Measurements from ENCODE around the gene RPS14. TPM values are rescaled to one million over a fixed set of nuclear protein-coding genes. Genes with fewer than 3 reads are reported as not detected.

The RPS14 gene
- total and polyA plus RNA-seq, 2 donors from 2014 or later: 1,504 to 1,994 TPM

DNA sequence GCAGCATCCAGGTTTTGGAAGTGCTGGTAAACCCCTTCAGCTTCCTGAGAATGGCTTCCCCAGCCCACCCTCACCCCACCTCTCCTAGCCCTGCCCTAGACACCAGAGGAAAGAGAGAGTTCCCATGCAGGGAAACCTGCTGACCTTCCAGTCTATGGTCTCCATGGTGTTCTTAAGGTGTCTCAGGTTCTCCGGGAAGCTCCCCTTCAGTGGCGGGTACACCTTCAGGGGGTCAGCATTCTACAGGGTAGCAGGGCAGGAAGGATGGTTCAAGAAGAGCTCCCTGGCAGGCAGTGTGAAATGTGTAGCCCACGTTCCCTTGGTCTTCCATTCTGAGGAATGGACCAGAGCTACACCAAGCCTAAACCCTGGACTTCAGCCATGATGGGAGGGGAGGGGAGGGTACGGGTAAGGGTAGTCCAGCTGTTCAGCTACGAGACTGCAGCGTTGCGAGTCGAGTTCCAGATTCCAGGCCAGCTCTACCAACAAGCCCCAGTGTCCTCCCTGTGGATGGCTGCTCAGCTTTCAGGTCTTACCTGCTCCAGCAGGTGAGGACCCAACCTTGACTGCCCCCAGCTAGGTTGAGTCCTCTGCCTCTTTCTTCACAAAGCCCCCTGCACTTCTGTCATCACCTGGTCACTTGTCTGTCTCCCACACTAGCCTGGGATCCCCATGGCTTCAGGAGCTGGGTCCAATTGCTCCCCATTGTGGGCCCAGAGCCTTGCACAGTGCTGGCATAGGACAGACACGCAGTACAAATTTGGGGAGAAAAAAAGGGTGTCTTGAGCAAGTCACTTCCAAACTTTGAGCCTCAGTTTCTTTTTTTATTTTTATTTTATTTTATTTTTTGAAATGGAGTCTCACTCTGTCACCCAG lies 44.4 kb downstream of the RPS14 start:
- DNase-seq (no peak), FAIRE-seq (no peak)
- Histone ChIP-seq H3K36me3 (ENCODE audit: control insufficient read depth in 2 of 3, insufficient read depth in 3 of 3, low read length in 3 of 3) (peaks cover 2 to 38% (median 34%) of the 10 kb centered on the region in 3 donors), H3K4me3 (ENCODE audit: low read length in 3 of 3) (no peak overlapping the region), H3K27me3 (ENCODE audit: control insufficient read depth, insufficient read depth, low read length) (no peaks in the 10 kb centered on the region), H3K9me3 (ENCODE audit: control insufficient read depth in 2 of 3, insufficient read depth in 1 of 3, low read length in 3 of 3) (no peaks in the 10 kb centered on the region), H3K27ac (ENCODE audit: low read depth in 2 of 2, low read length in 2 of 2) (no peak overlapping the region), H3K9ac (ENCODE audit: low read length in 3 of 3) (no peak overlapping the region), H3K4me1 (ENCODE audit: control insufficient read depth in 2 of 3, insufficient read depth in 2 of 3, low read depth in 1 of 3, low read length in 3 of 3) (peaks cover 0 to 12% (median 3%) of the 10 kb centered on the region in 3 donors)
- intact Hi-C loops (cut with DNase I): no loop called here
- TF ChIP-seq, protein P1, sequence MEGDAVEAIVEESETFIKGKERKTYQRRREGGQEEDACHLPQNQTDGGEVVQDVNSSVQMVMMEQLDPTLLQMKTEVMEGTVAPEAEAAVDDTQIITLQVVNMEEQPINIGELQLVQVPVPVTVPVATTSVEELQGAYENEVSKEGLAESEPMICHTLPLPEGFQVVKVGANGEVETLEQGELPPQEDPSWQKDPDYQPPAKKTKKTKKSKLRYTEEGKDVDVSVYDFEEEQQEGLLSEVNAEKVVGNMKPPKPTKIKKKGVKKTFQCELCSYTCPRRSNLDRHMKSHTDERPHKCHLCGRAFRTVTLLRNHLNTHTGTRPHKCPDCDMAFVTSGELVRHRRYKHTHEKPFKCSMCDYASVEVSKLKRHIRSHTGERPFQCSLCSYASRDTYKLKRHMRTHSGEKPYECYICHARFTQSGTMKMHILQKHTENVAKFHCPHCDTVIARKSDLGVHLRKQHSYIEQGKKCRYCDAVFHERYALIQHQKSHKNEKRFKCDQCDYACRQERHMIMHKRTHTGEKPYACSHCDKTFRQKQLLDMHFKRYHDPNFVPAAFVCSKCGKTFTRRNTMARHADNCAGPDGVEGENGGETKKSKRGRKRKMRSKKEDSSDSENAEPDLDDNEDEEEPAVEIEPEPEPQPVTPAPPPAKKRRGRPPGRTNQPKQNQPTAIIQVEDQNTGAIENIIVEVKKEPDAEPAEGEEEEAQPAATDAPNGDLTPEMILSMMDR (IDR thresholded peaks at IDR 0.05; ENCODE audit: borderline replicate concordance, extremely low read depth, insufficient read depth): no peak

DNA sequence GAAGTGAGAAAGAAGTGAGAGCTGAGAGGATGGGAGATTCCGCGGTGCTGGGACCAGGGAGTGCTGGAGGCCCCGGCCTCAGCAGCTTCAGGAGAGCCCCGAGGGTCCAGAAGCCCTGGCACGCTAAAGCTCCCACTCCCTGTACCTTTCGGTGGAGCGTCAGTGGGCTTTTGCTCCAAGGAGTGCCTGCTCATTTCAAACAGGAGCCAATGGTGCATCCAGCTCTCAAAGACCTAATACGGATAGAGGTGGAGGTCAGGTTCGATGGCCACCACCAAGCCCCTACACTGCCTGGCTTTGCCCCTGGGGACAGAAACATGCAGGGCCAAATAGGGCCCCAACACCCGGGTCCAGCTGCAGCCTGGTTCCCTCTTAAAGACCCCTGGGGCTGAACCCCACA lies 45.0 kb downstream of the RPS14 start:
- H3K9me3 ChIP-seq (ENCODE audit: control insufficient read depth in 2 of 3, insufficient read depth in 1 of 3, low read length in 3 of 3): no peaks in the 10 kb centered on the region
- peaks cover 0 to 9% (median 0%) of the 10 kb centered on the region in 3 donors for H3K4me1 ChIP-seq (ENCODE audit: control insufficient read depth in 2 of 3, insufficient read depth in 2 of 3, low read depth in 1 of 3, low read length in 3 of 3)
- H3K27ac ChIP-seq (ENCODE audit: low read depth in 2 of 2, low read length in 2 of 2): no peak overlapping the region
- TF ChIP-seq, protein P1 (IDR thresholded peaks at IDR 0.05; ENCODE audit: borderline replicate concordance, extremely low read depth, insufficient read depth): no peak
- peaks cover 2 to 40% (median 34%) of the 10 kb centered on the region in 3 donors for H3K36me3 ChIP-seq (ENCODE audit: control insufficient read depth in 2 of 3, insufficient read depth in 3 of 3, low read length in 3 of 3)
- DNase-seq (no peak), FAIRE-seq (no peak)
- H3K9ac ChIP-seq (ENCODE audit: low read length in 3 of 3): no peak overlapping the region
- no peak overlapping the region for H3K4me3 ChIP-seq (ENCODE audit: low read length in 3 of 3)
- intact Hi-C loops (cut with DNase I): no loop called here
- no peaks in the 10 kb centered on the region for H3K27me3 ChIP-seq (ENCODE audit: control insufficient read depth, insufficient read depth, low read length)

DNA sequence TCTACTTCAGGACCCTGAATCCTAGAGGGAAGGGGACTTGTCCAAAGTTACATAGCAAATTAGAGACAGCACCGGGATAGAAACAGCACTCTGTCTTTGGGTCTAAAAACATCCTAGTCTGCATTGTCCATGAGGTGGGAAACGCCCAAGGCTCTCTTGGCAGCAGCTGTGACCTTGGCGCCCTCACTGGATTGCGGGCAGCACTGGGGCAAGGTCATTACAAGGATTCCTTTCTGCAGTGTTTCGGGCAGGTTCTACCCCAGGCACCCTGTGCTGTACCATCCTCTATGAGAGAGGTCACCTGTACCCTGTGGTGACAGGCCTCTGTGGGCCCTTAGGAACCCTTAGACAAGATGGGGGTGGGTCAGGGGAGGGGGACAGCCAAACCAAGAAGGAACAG lies 45.4 kb downstream of the RPS14 start:
- H3K27me3 ChIP-seq (ENCODE audit: control insufficient read depth, insufficient read depth, low read length): no peaks in the 10 kb centered on the region
- H3K36me3 ChIP-seq (ENCODE audit: control insufficient read depth in 2 of 3, insufficient read depth in 3 of 3, low read length in 3 of 3): peaks cover 2 to 44% (median 37%) of the 10 kb centered on the region in 3 donors
- FAIRE-seq: no peak
- no peak overlapping the region for H3K27ac ChIP-seq (ENCODE audit: low read depth in 2 of 2, low read length in 2 of 2)
- TF ChIP-seq, protein P1 (IDR thresholded peaks at IDR 0.05; ENCODE audit: borderline replicate concordance, extremely low read depth, insufficient read depth): no peak
- H3K9me3 ChIP-seq (ENCODE audit: control insufficient read depth in 2 of 3, insufficient read depth in 1 of 3, low read length in 3 of 3): no peaks in the 10 kb centered on the region
- H3K4me3 ChIP-seq (ENCODE audit: low read length in 3 of 3): no peak overlapping the region
- H3K4me1 ChIP-seq (ENCODE audit: control insufficient read depth in 2 of 3, insufficient read depth in 2 of 3, low read depth in 1 of 3, low read length in 3 of 3): peaks cover 0 to 9% (median 0%) of the 10 kb centered on the region in 3 donors
- no peak for DNase-seq
- no peak overlapping the region for H3K9ac ChIP-seq (ENCODE audit: low read length in 3 of 3)
- intact Hi-C loops (cut with DNase I): no loop called here
